ENCODE measurements around the gene CRYGC. TPM values are rescaled to one million over a fixed set of nuclear protein-coding genes. Genes with fewer than 3 reads are reported as not detected.

The CRYGC gene
- total and polyA plus RNA-seq, 2 of the 13 experiments (the other 11 are each of a cell fraction or from before 2014, with no cell fraction given): 0.20 to 0.27 TPM

- TF ChIP-seq REST (IDR thresholded peaks at IDR 0.05; ENCODE audit: borderline replicate concordance in 1 of 2, low read depth in 1 of 2, low read length in 2 of 2) (no peak), ZNF124 (CRISPR knock-in tag; IDR thresholded peaks at IDR 0.05) (no peak), RCOR2 (CRISPR knock-in tag; IDR thresholded peaks at IDR 0.05) (peak; percentile 99), ZZZ3 (CRISPR knock-in tag; IDR thresholded peaks at IDR 0.05; ENCODE audit: borderline replicate concordance) (no peak), ETV5 (CRISPR knock-in tag; IDR thresholded peaks at IDR 0.05; ENCODE audit: borderline replicate concordance) (no peak), E2F2 (CRISPR knock-in tag; IDR thresholded peaks at IDR 0.05; ENCODE audit: borderline replicate concordance) (no peak), KLF16 (CRISPR knock-in tag; IDR thresholded peaks at IDR 0.05) (peak in 1 of 2 experiments; percentile 20; a peak in 1 of 4 replicates), NRL (CRISPR knock-in tag; IDR thresholded peaks at IDR 0.05; ENCODE audit: borderline replicate concordance) (no peak), ZNF781 (CRISPR knock-in tag; IDR thresholded peaks at IDR 0.05; ENCODE audit: borderline replicate concordance, not compliant biosample characterization) (no peak), SOX6 (IDR thresholded peaks at IDR 0.05) (no peak), SOX6 (CRISPR knock-in tag; IDR thresholded peaks at IDR 0.05) (peak; percentile 99), ZNF609 (CRISPR knock-in tag; IDR thresholded peaks at IDR 0.05; ENCODE audit: borderline replicate concordance) (0 out of 2 replicates have a peak, but pooled peaks have one; percentile 11), SRSF9 (IDR thresholded peaks at IDR 0.05; ENCODE audit: borderline replicate concordance, insufficient read depth, low read depth, low read length, poor library complexity, severe bottlenecking) (no peak), ZNF121 (CRISPR knock-in tag; IDR thresholded peaks at IDR 0.05) (peak; percentile 86), GTF2F1 (IDR thresholded peaks at IDR 0.05; ENCODE audit: low read length) (no peak)
Observed at GRCh38 chr2:208142925-208143799, 13.5 kb upstream of the CRYGC start (continued).

Measured in HepG2 (cell line).